ENCODE measurements around the gene TWIST2.

TWIST2 gene

GRCh38 chr2:238897122-238897880 lies 49.4 kb downstream of the TWIST2 start:
- Mint-ChIP-seq H3K36me3 (ENCODE audit: low read depth) (no peaks in the 10 kb centered on the region), H3K27ac (peak overlapping the region; percentile 21 to 56 (median 49)), H3K27me3 (ENCODE audit: low read depth) (peaks cover 5% of the 10 kb centered on the region), H3K4me3 (peak overlapping the region in 1 of 3 experiments; percentile 17), H3K4me1 (peaks cover 51% of the 10 kb centered on the region), H3K9me3 (no peaks in the 10 kb centered on the region)
- no peak for TF ChIP-seq CTCF (IDR thresholded peaks at IDR 0.05; ENCODE audit: unreplicated experiment in 3 of 3)

- no peaks in the 10 kb centered on the region for H3K36me3 Mint-ChIP-seq (ENCODE audit: low read depth)
- no peak overlapping the region for H3K27ac Mint-ChIP-seq
- no peak overlapping the region for H3K4me3 Mint-ChIP-seq
- TF ChIP-seq CTCF (IDR thresholded peaks at IDR 0.05; ENCODE audit: unreplicated experiment in 3 of 3): no peak
- peaks cover 51% of the 10 kb centered on the region for H3K4me1 Mint-ChIP-seq
- peaks cover 5% of the 10 kb centered on the region for H3K27me3 Mint-ChIP-seq (ENCODE audit: low read depth)
- no peaks in the 10 kb centered on the region for H3K9me3 Mint-ChIP-seq
Observed at GRCh38 chr2:238897911-238898311, 50.0 kb downstream of the TWIST2 start.

GRCh38 chr2:238898534-238899281 lies 50.8 kb downstream of the TWIST2 start:
- Mint-ChIP-seq H3K36me3 (ENCODE audit: low read depth) (no peaks in the 10 kb centered on the region), H3K27me3 (ENCODE audit: low read depth) (peaks cover 3% of the 10 kb centered on the region), H3K9me3 (no peaks in the 10 kb centered on the region), H3K27ac (peak overlapping the region in 1 of 3 experiments; percentile 54), H3K4me3 (no peak overlapping the region), H3K4me1 (peaks cover 51% of the 10 kb centered on the region)
- no peak for TF ChIP-seq CTCF (IDR thresholded peaks at IDR 0.05; ENCODE audit: unreplicated experiment in 3 of 3)

- no peaks in the 10 kb centered on the region for H3K36me3 Mint-ChIP-seq (ENCODE audit: low read depth)
- no peak overlapping the region for H3K4me3 Mint-ChIP-seq
- no peaks in the 10 kb centered on the region for H3K27me3 Mint-ChIP-seq (ENCODE audit: low read depth)
- peak overlapping the region in 1 of 3 experiments; percentile 54 for H3K27ac Mint-ChIP-seq
- no peak for TF ChIP-seq CTCF (IDR thresholded peaks at IDR 0.05; ENCODE audit: unreplicated experiment in 3 of 3)
- no peaks in the 10 kb centered on the region for H3K9me3 Mint-ChIP-seq
- peaks cover 50% of the 10 kb centered on the region for H3K4me1 Mint-ChIP-seq
Observed at GRCh38 chr2:238899386-238899785, 51.5 kb downstream of the TWIST2 start.

GRCh38 chr2:238900511-238900910 lies 52.6 kb downstream of the TWIST2 start:
- no peak overlapping the region for H3K4me3 Mint-ChIP-seq
- H3K27ac Mint-ChIP-seq: peak overlapping the region; percentile 36 to 81 (median 63)
- no peaks in the 10 kb centered on the region for H3K27me3 Mint-ChIP-seq (ENCODE audit: low read depth)
- no peaks in the 10 kb centered on the region for H3K9me3 Mint-ChIP-seq
- H3K36me3 Mint-ChIP-seq (ENCODE audit: low read depth): no peaks in the 10 kb centered on the region
- peaks cover 39% of the 10 kb centered on the region for H3K4me1 Mint-ChIP-seq
- TF ChIP-seq CTCF (IDR thresholded peaks at IDR 0.05; ENCODE audit: unreplicated experiment in 3 of 3): no peak
